Activated CD8-positive, alpha-beta memory T cell treated with anti-CD3 and anti-CD28 coated beads, Interleukin-2, amount 10 ng/mL, durations not matched to agents 7 days and 5 days (primary cell): ENCODE measurements around the gene SRPK2. TPM values are rescaled to one million over a fixed set of nuclear protein-coding genes. Genes with fewer than 3 reads are reported as not detected.

Experiments
- ATAC-seq: fragments of 150-1000 bp; cut with Tn5 transposase; one replicate; pipeline ENCODE4 v1.10.0; 2021; ENCODE audit warnings: moderate library complexity
- CTCF ChIA-PET: fragments of 350-600 bp; sonication (Branson Sonifier 250); formaldehyde crosslinking; loops from one replicate; lab custom pipeline; 2021; ENCODE audit warnings: antibody characterized with exemption; lab: Charles Lee
- DNase-seq: peaks from one replicate; pipeline ENCODE4 v3.0.0-alpha.2; 2020
- H3K27ac Mint-ChIP-seq: one replicate; pipeline ENCODE4 v1.8.0; 2021; ENCODE audit warnings: mild to moderate bottlenecking, mixed read lengths
- H3K27me3 Mint-ChIP-seq: one replicate; pipeline ENCODE4 v1.8.0; 2021; ENCODE audit warnings: mixed read lengths
- H3K36me3 Mint-ChIP-seq: one replicate; pipeline ENCODE4 v1.8.0; 2021; ENCODE audit warnings: mild to moderate bottlenecking, mixed read lengths
- H3K4me1 Mint-ChIP-seq: one replicate; pipeline ENCODE4 v1.8.0; 2021; ENCODE audit warnings: mixed read lengths
- H3K4me3 Mint-ChIP-seq: one replicate; pipeline ENCODE4 v1.8.0; 2021; ENCODE audit warnings: mild to moderate bottlenecking, moderate library complexity, mixed read lengths
- H3K9me3 Mint-ChIP-seq: one replicate; pipeline ENCODE4 v1.8.0; 2022; ENCODE audit warnings: low read depth, mixed read lengths
- total RNA-seq, 2 experiments: library from RNA; stranded (reverse); gene quantifications; one replicate each; pipeline ENCODE4 v1.2.3, GENCODE V29; 2021

Gene SRPK2
- total RNA-seq, 2 experiments from 2014 or later, result 40.4 to 41.2 TPM

DNA sequence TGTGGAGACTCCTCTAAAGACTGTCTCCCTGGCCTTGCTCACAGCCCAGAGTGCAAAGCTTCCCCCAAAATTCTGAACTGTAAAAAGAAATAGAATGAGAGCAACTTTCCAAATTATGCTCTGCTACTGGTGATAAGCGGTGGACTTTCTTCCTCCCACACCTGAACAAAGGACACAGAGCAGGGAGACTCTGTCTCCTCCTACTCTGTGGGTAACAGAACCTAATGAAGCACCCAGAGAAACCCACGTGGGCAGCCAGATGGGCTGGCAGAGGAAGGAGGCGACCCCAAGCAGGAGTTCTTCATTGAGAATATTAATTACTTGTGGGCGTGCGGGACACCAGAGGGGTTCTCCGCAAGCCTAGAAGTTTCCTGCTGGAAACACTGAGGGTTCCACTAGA, 235.2 kb downstream of the SRPK2 start:
- no peak overlapping the region for H3K27ac Mint-ChIP-seq
- CTCF ChIA-PET, result interaction anchor here (0.6 to 1.0 kb wide), 4 partner anchors 12 to 356 kb away, joined by 3 to 4 read pairs (median 4); no protein-coding TSS in a partner anchor

DNA sequence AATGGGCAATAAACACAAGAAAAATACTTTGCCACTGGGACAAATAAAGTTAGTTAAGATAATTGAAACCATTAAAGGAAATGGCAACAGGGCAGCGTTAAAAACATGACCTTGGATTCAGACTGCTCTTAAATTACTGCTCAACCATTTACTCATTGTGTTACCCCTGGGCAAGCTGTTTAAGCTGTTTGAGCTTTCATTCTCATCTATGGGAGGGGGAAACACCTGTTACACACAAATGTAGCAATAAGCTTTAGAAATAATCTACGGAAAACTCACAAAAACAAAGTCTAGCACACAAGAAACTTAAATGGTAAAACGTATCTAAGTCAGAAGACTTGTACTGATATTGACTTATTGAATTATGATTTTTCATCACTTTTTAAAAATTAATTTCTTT, 237.6 kb downstream of the SRPK2 start:
- ATAC-seq (no peak), DNase-seq (no peak)
- H3K36me3 Mint-ChIP-seq, result no peaks in the 10 kb centered on the region
- no peak overlapping the region for H3K27ac Mint-ChIP-seq
- H3K9me3 Mint-ChIP-seq, result no peaks in the 10 kb centered on the region
- CTCF ChIA-PET, result interaction anchor here (1.1 to 1.5 kb wide), 2 partner anchors 169 to 189 kb away, joined by 3 read pairs; no protein-coding TSS in a partner anchor
- H3K4me1 Mint-ChIP-seq, result peaks cover 11% of the 10 kb centered on the region
- no peak overlapping the region for H3K4me3 Mint-ChIP-seq
- H3K27me3 Mint-ChIP-seq, result no peaks in the 10 kb centered on the region

More for the DNA sequence above, 235.2 kb downstream of the SRPK2 start:
- H3K4me3 Mint-ChIP-seq, result no peak overlapping the region
- DNase-seq, result no peak
- H3K9me3 Mint-ChIP-seq, result no peaks in the 10 kb centered on the region
- H3K4me1 Mint-ChIP-seq, result peaks cover 11% of the 10 kb centered on the region
- no peaks in the 10 kb centered on the region for H3K27me3 Mint-ChIP-seq
- peaks cover 5% of the 10 kb centered on the region for H3K36me3 Mint-ChIP-seq
- ATAC-seq, result no peak

- H3K27ac Mint-ChIP-seq, result no peak overlapping the region
These were observed 238.9 kb downstream of the SRPK2 start for GRCh38 chr7:105149827-105150226.

DNA sequence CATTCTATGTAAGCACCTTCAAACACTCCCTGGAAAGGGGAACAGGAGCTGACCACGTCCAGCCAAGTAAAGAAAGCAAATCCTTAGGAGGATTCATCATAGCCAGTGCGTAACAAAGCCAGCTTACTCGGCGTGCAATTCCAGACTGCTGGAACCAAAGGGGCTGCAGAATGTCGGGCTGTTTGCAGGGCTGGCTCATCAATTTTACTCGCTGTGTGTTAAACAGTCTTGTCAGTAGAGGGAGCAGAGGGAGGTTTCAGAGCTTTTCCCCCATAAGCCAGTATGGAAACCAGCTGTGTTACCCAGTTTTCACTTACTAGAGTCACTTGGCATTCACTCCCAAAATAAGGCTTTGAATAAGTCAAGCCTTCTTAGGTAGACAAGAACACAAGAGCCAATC, 247.7 kb downstream of the SRPK2 start:
- H3K27ac Mint-ChIP-seq, result no peak overlapping the region
- H3K36me3 Mint-ChIP-seq, result peaks cover 14% of the 10 kb centered on the region
- DNase-seq (no peak), ATAC-seq (no peak)
- H3K4me1 Mint-ChIP-seq, result peaks cover 4% of the 10 kb centered on the region
- H3K27me3 Mint-ChIP-seq, result no peaks in the 10 kb centered on the region
- CTCF ChIA-PET, result interaction anchor here (0.7 to 1.6 kb wide), 2 partner anchors 10 to 12 kb away, joined by 3 to 5 read pairs; no protein-coding TSS in a partner anchor
- H3K4me3 Mint-ChIP-seq, result no peak overlapping the region
- no peaks in the 10 kb centered on the region for H3K9me3 Mint-ChIP-seq

More at GRCh38 chr7:105149827-105150226, 238.9 kb downstream of the SRPK2 start:
- Mint-ChIP-seq H3K4me1 (peaks cover 11% of the 10 kb centered on the region), H3K9me3 (no peaks in the 10 kb centered on the region), H3K36me3 (no peaks in the 10 kb centered on the region), H3K4me3 (no peak overlapping the region), H3K27me3 (no peaks in the 10 kb centered on the region)
- DNase-seq (no peak), ATAC-seq (no peak)
- CTCF ChIA-PET, result interaction anchor here (0.5 to 1.2 kb wide), 2 partner anchors 10 to 198 kb away, joined by 3 read pairs; no protein-coding TSS in a partner anchor

GRCh38 chr7:105139381-105139780, 249.3 kb downstream of the SRPK2 start:
- no peak overlapping the region for H3K4me3 Mint-ChIP-seq
- ATAC-seq (no peak), DNase-seq (no peak)
- no peak overlapping the region for H3K27ac Mint-ChIP-seq
- CTCF ChIA-PET, result interaction anchor here (1.0 kb wide), 1 partner anchor 11 kb away, joined by 3 read pairs; no protein-coding TSS in a partner anchor
- H3K27me3 Mint-ChIP-seq, result no peaks in the 10 kb centered on the region
- peaks cover 4% of the 10 kb centered on the region for H3K4me1 Mint-ChIP-seq
- no peaks in the 10 kb centered on the region for H3K9me3 Mint-ChIP-seq
- H3K36me3 Mint-ChIP-seq, result peaks cover 16% of the 10 kb centered on the region

DNA sequence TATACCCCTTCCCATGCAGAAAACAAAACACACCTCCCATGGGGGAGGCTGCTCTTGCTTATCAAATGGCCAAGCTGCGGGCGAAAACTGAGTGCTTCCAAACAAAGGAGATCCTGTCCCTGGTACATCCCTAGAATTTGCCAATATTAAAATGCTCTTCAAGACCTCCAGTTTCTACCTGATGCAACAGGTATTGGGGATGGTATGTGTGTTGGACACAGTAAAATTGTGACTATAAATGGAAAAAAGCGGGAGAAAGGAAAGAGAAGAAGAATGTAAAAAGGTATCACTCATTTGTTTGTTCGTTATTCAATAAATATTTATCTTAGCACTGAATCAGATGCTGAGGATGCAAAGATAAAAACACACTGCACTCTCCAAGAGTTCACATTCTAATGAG, 250.8 kb downstream of the SRPK2 start:
- CTCF ChIA-PET, result no interaction called here
- ATAC-seq, result no peak
- peaks cover 4% of the 10 kb centered on the region for H3K4me1 Mint-ChIP-seq
- H3K4me3 Mint-ChIP-seq, result no peak overlapping the region
- H3K36me3 Mint-ChIP-seq, result peaks cover 16% of the 10 kb centered on the region
- H3K9me3 Mint-ChIP-seq, result no peaks in the 10 kb centered on the region
- H3K27me3 Mint-ChIP-seq, result no peaks in the 10 kb centered on the region
- no peak for DNase-seq
- H3K27ac Mint-ChIP-seq, result no peak overlapping the region

- CTCF ChIA-PET, result no interaction called here
- H3K36me3 Mint-ChIP-seq, result peaks cover 14% of the 10 kb centered on the region
These were observed 252.5 kb downstream of the SRPK2 start for GRCh38 chr7:105136221-105136620.

GRCh38 chr7:105133986-105134655, 254.6 kb downstream of the SRPK2 start:
- no peaks in the 10 kb centered on the region for H3K27me3 Mint-ChIP-seq
- H3K36me3 Mint-ChIP-seq, result peaks cover 13% of the 10 kb centered on the region
- no peak overlapping the region for H3K4me3 Mint-ChIP-seq
- no peak for DNase-seq
- no peaks in the 10 kb centered on the region for H3K9me3 Mint-ChIP-seq
- peaks cover 31% of the 10 kb centered on the region for H3K4me1 Mint-ChIP-seq
- CTCF ChIA-PET, result no interaction called here
- no peak overlapping the region for H3K27ac Mint-ChIP-seq
- ATAC-seq, result no peak

More at GRCh38 chr7:105136221-105136620, 252.5 kb downstream of the SRPK2 start:
- Mint-ChIP-seq H3K9me3 (no peaks in the 10 kb centered on the region), H3K4me3 (no peak overlapping the region), H3K4me1 (peaks cover 16% of the 10 kb centered on the region), H3K27me3 (no peaks in the 10 kb centered on the region), H3K27ac (no peak overlapping the region)
- no peak for DNase-seq
- no peak for ATAC-seq

- ATAC-seq (no peak), DNase-seq (no peak)
- Mint-ChIP-seq H3K36me3 (peaks cover 10% of the 10 kb centered on the region), H3K27ac (no peak overlapping the region), H3K4me3 (no peak overlapping the region), H3K9me3 (no peaks in the 10 kb centered on the region), H3K4me1 (peaks cover 31% of the 10 kb centered on the region), H3K27me3 (no peaks in the 10 kb centered on the region)
- CTCF ChIA-PET, result no interaction called here
These were observed 255.4 kb downstream of the SRPK2 start for GRCh38 chr7:105133358-105133757.

GRCh38 chr7:105132835-105133234, 255.9 kb downstream of the SRPK2 start:
- no peaks in the 10 kb centered on the region for H3K9me3 Mint-ChIP-seq
- H3K27me3 Mint-ChIP-seq, result no peaks in the 10 kb centered on the region
- peaks cover 9% of the 10 kb centered on the region for H3K36me3 Mint-ChIP-seq
- DNase-seq, result no peak
- CTCF ChIA-PET, result no interaction called here
- H3K27ac Mint-ChIP-seq, result no peak overlapping the region
- peaks cover 32% of the 10 kb centered on the region for H3K4me1 Mint-ChIP-seq
- H3K4me3 Mint-ChIP-seq, result no peak overlapping the region
- ATAC-seq, result no peak

DNA sequence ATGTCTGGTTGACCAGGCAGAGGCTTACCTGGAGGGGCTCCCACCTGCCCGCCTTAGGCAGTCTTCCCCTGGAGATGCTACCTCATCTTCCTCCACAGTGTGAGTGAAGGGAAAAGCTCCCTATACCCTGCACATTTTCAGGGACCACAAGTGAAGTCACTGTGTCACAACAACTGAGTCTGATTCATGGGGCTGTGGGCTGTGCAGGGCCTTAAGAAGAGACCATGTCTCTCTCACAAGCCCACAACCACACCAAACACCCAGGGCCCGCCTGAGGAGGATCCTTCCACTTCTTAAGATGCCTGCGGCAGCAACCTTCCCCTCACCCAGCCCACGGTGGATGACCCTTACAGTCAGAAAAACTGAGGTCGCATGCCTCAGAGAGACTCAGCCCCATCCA, 256.4 kb downstream of the SRPK2 start:
- CTCF ChIA-PET, result interaction anchor here (1.0 kb wide), 1 partner anchor 194 kb away, joined by 3 read pairs; no protein-coding TSS in a partner anchor
- Mint-ChIP-seq H3K4me1 (peaks cover 34% of the 10 kb centered on the region), H3K36me3 (peaks cover 10% of the 10 kb centered on the region), H3K9me3 (no peaks in the 10 kb centered on the region), H3K27ac (no peak overlapping the region), H3K4me3 (no peak overlapping the region), H3K27me3 (no peaks in the 10 kb centered on the region)
- DNase-seq, result no peak
- no peak for ATAC-seq

GRCh38 chr7:105131890-105132289, 256.8 kb downstream of the SRPK2 start:
- Mint-ChIP-seq H3K27ac (no peak overlapping the region), H3K4me1 (peaks cover 32% of the 10 kb centered on the region), H3K36me3 (peaks cover 9% of the 10 kb centered on the region), H3K27me3 (no peaks in the 10 kb centered on the region), H3K4me3 (no peak overlapping the region), H3K9me3 (no peaks in the 10 kb centered on the region)
- CTCF ChIA-PET, result interaction anchor here (1.0 to 2.7 kb wide), 2 partner anchors 14 to 195 kb away, joined by 3 to 6 read pairs; no protein-coding TSS in a partner anchor
- ATAC-seq (no peak), DNase-seq (no peak)

DNA sequence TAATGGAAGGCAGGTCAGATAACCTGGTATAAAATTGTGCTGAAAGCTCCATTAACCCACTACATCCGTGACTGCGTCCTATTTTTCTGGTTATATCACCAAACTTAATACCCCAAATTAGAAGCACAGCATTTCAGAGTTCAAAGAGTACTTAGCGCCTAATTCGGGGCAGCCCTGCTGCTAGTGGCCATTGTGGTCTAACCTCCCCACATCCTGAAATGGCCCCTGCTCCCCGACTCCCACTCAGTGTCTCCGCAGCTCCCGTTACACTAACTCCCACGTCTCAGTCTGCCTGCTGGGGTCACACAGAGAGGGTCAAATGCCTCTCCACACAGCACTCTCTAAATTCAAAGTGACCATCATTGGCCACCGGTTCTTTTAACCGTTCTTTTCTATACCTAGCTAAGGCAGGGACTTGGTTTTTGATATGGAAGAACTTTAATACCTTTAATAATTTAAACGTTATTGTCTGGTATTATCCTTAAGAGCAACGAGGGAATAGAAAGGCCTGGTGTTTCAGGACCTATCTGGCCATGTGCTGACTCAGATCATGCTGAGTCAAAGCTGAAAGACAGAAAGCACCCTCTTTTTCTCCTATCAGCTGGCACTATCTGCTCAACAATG, 257.6 kb downstream of the SRPK2 start:
- peaks cover 29% of the 10 kb centered on the region for H3K4me1 Mint-ChIP-seq
- H3K4me3 Mint-ChIP-seq, result no peak overlapping the region
- no peaks in the 10 kb centered on the region for H3K9me3 Mint-ChIP-seq
- H3K27me3 Mint-ChIP-seq, result no peaks in the 10 kb centered on the region
- ATAC-seq, result peak; percentile 86
- CTCF ChIA-PET, result interaction anchor here (0.7 to 2.7 kb wide), 8 partner anchors 9 to 458 kb away, joined by 3 to 6 read pairs (median 3); partner anchors contain the start of gene RINT1
- no peak for DNase-seq
- H3K27ac Mint-ChIP-seq, result peak overlapping the region; percentile 74
- H3K36me3 Mint-ChIP-seq, result peaks cover 8% of the 10 kb centered on the region
